ENCODE measurements around the gene KCNH6. TPM values are rescaled to one million over a fixed set of nuclear protein-coding genes. Genes with fewer than 3 reads are reported as not detected.

KCNH6 gene
- polyA plus RNA-seq, 1 of the 3 experiments (the other 2 are of a cell fraction) = 0.15 TPM

DNA sequence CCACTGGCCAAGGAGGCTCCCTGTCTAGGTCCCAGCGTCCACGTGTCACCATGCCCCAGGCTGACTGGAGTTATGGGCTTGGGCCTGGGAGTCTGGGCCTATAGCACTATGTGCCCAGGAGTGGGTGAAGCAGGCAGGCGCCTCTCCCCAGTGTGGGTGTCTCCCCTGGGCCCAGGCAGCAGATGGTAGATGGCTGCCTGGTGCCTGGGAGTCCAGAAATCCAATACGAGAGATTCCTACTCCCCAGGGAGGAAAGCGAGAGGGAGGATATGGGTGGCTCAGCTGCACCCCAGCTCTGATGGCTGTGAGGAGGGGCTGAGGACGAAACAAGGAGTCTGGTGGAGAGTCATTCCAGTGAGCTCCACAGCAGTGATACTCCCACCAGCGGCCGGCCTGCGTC, 5.0 kb downstream of the KCNH6 start (continued):
- TF ChIP-seq, protein P1, sequence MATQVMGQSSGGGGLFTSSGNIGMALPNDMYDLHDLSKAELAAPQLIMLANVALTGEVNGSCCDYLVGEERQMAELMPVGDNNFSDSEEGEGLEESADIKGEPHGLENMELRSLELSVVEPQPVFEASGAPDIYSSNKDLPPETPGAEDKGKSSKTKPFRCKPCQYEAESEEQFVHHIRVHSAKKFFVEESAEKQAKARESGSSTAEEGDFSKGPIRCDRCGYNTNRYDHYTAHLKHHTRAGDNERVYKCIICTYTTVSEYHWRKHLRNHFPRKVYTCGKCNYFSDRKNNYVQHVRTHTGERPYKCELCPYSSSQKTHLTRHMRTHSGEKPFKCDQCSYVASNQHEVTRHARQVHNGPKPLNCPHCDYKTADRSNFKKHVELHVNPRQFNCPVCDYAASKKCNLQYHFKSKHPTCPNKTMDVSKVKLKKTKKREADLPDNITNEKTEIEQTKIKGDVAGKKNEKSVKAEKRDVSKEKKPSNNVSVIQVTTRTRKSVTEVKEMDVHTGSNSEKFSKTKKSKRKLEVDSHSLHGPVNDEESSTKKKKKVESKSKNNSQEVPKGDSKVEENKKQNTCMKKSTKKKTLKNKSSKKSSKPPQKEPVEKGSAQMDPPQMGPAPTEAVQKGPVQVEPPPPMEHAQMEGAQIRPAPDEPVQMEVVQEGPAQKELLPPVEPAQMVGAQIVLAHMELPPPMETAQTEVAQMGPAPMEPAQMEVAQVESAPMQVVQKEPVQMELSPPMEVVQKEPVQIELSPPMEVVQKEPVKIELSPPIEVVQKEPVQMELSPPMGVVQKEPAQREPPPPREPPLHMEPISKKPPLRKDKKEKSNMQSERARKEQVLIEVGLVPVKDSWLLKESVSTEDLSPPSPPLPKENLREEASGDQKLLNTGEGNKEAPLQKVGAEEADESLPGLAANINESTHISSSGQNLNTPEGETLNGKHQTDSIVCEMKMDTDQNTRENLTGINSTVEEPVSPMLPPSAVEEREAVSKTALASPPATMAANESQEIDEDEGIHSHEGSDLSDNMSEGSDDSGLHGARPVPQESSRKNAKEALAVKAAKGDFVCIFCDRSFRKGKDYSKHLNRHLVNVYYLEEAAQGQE (IDR thresholded peaks at IDR 0.05; ENCODE audit: low read depth, low read length) = no peak
- TF ChIP-seq TCF12 (IDR thresholded peaks at IDR 0.05) (no peak), SMC3 (IDR thresholded peaks at IDR 0.05; ENCODE audit: low read depth, low read length) (no peak), POLR2AphosphoS5 (IDR thresholded peaks at IDR 0.05; ENCODE audit: low read depth, low read length) (no peak), GABPA (IDR thresholded peaks at IDR 0.05; ENCODE audit: low read depth) (no peak), YY1 (IDR thresholded peaks at IDR 0.05; ENCODE audit: low read depth) (no peak), TEAD4 (IDR thresholded peaks at IDR 0.05; ENCODE audit: borderline replicate concordance, insufficient read depth) (no peak), FOXM1 (IDR thresholded peaks at IDR 0.05; ENCODE audit: low read depth) (no peak)
- TF ChIP-seq, protein P2, sequence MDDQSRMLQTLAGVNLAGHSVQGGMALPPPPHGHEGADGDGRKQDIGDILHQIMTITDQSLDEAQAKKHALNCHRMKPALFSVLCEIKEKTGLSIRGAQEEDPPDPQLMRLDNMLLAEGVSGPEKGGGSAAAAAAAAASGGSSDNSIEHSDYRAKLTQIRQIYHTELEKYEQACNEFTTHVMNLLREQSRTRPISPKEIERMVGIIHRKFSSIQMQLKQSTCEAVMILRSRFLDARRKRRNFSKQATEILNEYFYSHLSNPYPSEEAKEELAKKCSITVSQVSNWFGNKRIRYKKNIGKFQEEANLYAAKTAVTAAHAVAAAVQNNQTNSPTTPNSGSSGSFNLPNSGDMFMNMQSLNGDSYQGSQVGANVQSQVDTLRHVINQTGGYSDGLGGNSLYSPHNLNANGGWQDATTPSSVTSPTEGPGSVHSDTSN (IDR thresholded peaks at IDR 0.05) = no peak

DNA sequence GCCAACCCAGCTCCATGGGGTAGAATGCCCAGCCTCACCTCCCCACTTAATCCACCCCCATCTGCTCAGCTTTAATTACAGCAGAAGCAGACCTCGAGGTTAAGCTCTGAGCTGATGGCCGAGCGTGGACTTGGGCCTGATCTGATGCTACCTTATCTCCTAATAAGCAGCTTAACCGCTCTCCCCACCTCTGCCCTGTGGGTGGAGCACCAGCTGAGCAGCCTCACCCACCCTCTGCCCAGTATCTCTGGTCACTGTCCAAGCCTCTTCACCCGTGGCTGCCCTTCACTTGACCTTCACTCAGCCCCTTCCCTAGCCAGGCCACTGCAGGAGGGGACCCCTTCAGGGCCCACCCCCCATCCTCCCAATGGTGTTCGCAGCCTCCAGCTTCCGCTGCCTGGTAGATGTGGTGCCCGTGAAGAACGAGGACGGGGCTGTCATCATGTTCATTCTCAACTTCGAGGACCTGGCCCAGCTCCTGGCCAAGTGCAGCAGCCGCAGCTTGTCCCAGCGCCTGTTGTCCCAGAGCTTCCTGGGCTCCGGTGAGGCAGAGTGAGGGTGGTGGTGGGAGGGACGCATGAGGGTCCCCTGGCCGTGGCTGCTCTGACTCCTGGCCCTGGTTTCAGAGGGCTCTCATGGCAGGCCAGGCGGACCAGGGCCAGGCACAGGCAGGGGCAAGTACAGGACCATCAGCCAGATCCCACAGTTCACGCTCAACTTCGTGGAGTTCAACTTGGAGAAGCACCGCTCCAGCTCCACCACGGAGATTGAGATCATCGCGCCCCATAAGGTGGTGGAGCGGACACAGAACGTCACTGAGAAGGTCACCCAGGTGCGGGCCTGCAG, 6.8 kb downstream of the KCNH6 start:
- no peaks in the 10 kb centered on the region for H3K9me2 ChIP-seq
- no peak overlapping the region for H2AFZ ChIP-seq (ENCODE audit: low read depth)
- 0 out of 2 replicates have a peak, but pooled peaks cover 17% of the 10 kb centered on the region for H3K27me3 ChIP-seq (ENCODE audit: insufficient read depth)
- H3K4me1 ChIP-seq (ENCODE audit: control insufficient read depth in 1 of 2, insufficient read depth in 2 of 2, low read depth in 1 of 2, low read length in 1 of 2) = peaks cover 0 to 29% of the 10 kb centered on the region in 2 experiments; a peak in 1 of 4 replicates
- H3K27ac ChIP-seq (ENCODE audit: low read depth in 2 of 2, low read length in 1 of 2) = peak overlapping the region in 1 of 2 experiments; percentile 32; a peak in 1 of 4 replicates
- no peaks in the 10 kb centered on the region for H4K20me1 ChIP-seq (ENCODE audit: insufficient read depth)
- no peak overlapping the region for H3K4me3 ChIP-seq (ENCODE audit: low read depth in 2 of 2, low read length in 1 of 2)
- POLR2A ChIA-PET = interaction anchor here (0.7 to 1.9 kb wide), 3 partner anchors 83 to 96 kb away, joined by 3 to 4 read pairs (median 3); partner anchors contain the start of gene CYB561
- no peaks in the 10 kb centered on the region for H3K36me3 ChIP-seq (replicated peaks in 1 of 2; ENCODE audit: control insufficient read depth in 1 of 2, insufficient read depth in 2 of 2, low read length in 1 of 2)
- H3K9ac ChIP-seq = no peak overlapping the region
- TF ChIP-seq RAD21 (IDR thresholded peaks at IDR 0.05; ENCODE audit: low read length) = 0 out of 2 replicates have a peak, but pooled peaks have one; percentile 9
- TF ChIP-seq, protein P3, sequence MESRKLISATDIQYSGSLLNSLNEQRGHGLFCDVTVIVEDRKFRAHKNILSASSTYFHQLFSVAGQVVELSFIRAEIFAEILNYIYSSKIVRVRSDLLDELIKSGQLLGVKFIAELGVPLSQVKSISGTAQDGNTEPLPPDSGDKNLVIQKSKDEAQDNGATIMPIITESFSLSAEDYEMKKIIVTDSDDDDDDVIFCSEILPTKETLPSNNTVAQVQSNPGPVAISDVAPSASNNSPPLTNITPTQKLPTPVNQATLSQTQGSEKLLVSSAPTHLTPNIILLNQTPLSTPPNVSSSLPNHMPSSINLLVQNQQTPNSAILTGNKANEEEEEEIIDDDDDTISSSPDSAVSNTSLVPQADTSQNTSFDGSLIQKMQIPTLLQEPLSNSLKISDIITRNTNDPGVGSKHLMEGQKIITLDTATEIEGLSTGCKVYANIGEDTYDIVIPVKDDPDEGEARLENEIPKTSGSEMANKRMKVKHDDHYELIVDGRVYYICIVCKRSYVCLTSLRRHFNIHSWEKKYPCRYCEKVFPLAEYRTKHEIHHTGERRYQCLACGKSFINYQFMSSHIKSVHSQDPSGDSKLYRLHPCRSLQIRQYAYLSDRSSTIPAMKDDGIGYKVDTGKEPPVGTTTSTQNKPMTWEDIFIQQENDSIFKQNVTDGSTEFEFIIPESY (IDR thresholded peaks at IDR 0.05; ENCODE audit: borderline replicate concordance, low read depth) = no peak
- peak; percentile 2; the same call in 1 of the 2 replicates for TF ChIP-seq SMC3 (IDR thresholded peaks at IDR 0.05; ENCODE audit: low read depth, low read length)
- TF ChIP-seq GATA2 (CRISPR knock-in tag; IDR thresholded peaks at IDR 0.05) = peak; percentile 60
- H3K79me2 ChIP-seq (ENCODE audit: insufficient read depth) = no peaks in the 10 kb centered on the region
- WGBS (ENCODE audit: low lambda C conversion rate) = 68% methylated on average over 25 of the region's 26 CpGs
- CTCF ChIA-PET = interaction anchor here (1.0 to 4.8 kb wide), 9 partner anchors 14 to 105 kb away, joined by 3 to 29 read pairs (median 5); no protein-coding TSS in a partner anchor
- no peaks in the 10 kb centered on the region for H3F3A ChIP-seq (replicated peaks; ENCODE audit: insufficient read depth)
- H3K9me3 ChIP-seq = no peaks in the 10 kb centered on the region
- no peak overlapping the region for H3K4me2 ChIP-seq
- DNase-seq = peak; percentile 74

Data from SK-N-SH (cell line).